GM19452 (cell line): ENCODE data around the gene HNRNPAB.

Experiments used
- ATAC-seq: cut with Tn5 transposase; IDR thresholded peaks from one replicate; pipeline ENCODE4 v1.9.1; 2021; ENCODE audit not compliant: unreplicated experiment

The HNRNPAB gene

GRCh38 chr5:178204182-178204934 lies at the start of gene HNRNPAB:
TSS of gene HNRNPAB (plus strand) at chr5:178204533. CDS start at chr5:178204838, 305 bp downstream.
- peak; percentile 77 for ATAC-seq

GRCh38 chr5:178155065-178155464 lies 49.3 kb upstream of the HNRNPAB start:
- no peak for ATAC-seq

- no peak for ATAC-seq
These were observed 44.2 kb upstream of the HNRNPAB start for GRCh38 chr5:178160176-178160575.

DNA sequence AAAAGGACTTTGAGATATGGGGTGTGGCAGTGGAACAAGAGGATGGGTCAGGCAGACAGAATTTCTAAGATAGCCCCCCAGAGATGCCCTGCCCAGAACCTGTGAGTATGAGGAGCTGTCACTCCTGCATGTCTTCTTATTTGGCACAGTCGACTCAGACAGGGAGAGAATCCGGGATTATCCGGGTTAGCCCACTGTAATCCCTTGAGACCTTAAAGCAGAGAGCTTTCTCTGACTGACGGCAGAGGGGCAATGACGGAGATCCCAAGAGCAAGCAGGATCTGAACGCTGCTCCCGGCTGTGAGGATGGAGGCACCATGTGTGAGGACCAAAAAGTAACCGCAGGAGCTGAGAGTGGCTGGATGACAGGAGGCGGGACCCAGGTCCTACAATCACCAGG lies 41.9 kb upstream of the HNRNPAB start:
- ATAC-seq = no peak

GRCh38 chr5:178163772-178164735 lies 40.3 kb upstream of the HNRNPAB start:
- ATAC-seq = peak; percentile 90

DNA sequence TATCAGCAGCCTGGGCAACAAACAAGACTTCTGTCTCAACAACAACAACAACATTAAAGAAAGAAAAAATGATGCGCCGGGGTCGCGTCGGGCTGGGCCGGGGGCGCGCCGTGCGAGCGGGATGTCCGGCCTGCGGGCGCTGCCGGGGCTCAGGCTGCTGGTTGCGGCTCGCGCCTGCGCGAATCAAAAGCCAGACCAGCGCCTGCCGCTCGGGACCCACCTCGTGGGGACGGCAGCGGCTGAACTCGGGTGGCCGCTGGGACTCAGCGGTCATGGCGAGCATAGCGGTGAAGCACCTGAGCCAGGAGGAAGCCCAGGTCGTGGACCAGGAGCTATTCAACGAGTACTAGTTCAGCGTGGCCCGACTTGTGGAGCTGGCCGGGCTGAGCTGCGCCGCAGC lies 38.8 kb upstream of the HNRNPAB start:
- no peak for ATAC-seq

GRCh38 chr5:178170455-178170854 lies 33.9 kb upstream of the HNRNPAB start:
- no peak for ATAC-seq

DNA sequence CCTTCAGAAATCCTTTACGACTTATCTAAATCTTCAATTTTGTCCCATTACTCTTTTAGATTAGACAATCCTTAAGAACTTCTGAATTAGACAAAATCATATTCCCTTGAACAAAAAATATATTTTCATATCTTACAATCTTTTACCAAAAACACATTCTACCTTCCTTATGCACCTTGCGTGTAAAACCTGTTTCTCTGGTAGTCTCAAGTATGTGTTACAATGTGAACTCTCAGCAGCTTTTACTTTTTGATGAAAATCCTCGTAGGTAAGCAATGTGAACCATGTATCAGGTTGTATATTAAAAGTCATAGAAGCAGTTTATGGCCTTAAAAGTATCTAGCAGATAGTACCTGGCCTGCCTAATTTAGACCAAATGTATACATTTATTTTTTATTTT lies 29.9 kb upstream of the HNRNPAB start:
- ATAC-seq = no peak

- no peak for ATAC-seq
These were observed 27.5 kb upstream of the HNRNPAB start for GRCh38 chr5:178176791-178177190.

GRCh38 chr5:178177569-178177968 lies 26.8 kb upstream of the HNRNPAB start:
- ATAC-seq = no peak

GRCh38 chr5:178180141-178180863 lies 24.0 kb upstream of the HNRNPAB start:
- ATAC-seq = no peak

GRCh38 chr5:178182158-178182876 lies 22.0 kb upstream of the HNRNPAB start:
- ATAC-seq = no peak

GRCh38 chr5:178186427-178186826 lies 17.9 kb upstream of the HNRNPAB start:
- no peak for ATAC-seq

- no peak for ATAC-seq
These were observed 17.3 kb upstream of the HNRNPAB start, which contains the start of gene GMCL2 for GRCh38 chr5:178187014-178187413. TSS of gene GMCL2 (minus strand) at chr5:178187371. CDS start at chr5:178187299, 72 bp downstream.

- no peak for ATAC-seq
These were observed 14.9 kb upstream of the HNRNPAB start for GRCh38 chr5:178189433-178189832.

- no peak for ATAC-seq
These were observed 12.7 kb upstream of the HNRNPAB start for GRCh38 chr5:178191661-178192060.

GRCh38 chr5:178192244-178192643 lies 12.1 kb upstream of the HNRNPAB start:
- no peak for ATAC-seq

DNA sequence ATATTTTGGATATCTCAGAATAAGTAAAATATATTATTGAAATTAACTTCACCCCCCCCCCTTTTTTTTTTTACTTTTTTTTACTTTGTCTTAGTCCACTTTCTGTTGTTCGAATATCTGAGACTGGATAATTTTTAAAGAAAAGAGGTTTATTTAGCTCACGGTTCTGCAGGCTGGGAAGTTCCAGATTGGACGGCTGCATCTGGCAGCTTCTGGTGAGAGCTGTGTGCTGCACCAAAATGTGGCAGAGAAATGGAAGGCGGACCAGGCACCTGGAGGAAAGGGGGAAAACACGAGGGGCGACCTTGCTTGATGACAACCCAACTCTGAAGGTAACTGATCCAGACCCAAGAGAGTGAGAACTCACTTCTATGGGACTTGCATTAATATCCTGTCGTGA lies 11.5 kb upstream of the HNRNPAB start:
- ATAC-seq = no peak

DNA sequence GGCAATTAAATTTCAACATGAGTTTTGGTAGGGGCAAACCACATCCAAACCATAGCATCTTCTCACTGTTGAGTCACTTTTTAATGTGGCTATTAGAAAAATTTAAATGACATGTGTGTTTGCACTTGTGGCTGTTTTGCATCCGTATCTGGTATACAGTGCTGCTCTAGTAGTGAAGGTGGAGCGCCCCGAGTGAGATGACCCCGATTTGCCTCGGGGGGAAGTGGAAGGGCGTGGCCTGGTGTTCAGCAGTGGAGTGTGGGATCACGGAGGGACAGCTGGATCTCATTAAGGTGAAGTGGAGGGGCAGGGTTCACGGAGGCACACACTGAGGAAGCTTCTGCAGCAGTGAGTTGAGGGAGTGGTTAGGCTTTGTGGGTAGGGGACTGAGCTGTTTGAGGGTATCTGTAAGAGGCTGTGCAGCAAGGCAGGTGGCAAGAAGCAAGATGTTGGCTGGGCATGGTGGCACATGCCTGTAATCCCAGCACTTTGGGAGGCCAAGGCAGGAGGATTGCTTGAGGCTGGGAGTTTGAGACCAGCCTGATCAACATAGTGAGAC lies 11.0 kb upstream of the HNRNPAB start:
- ATAC-seq = no peak

- no peak for ATAC-seq
These were observed 10.3 kb upstream of the HNRNPAB start for GRCh38 chr5:178194026-178194425.
